Adrenal gland (tissue), 12 donors: ENCODE results near the gene ENDOD1. TPM values are rescaled to one million over a fixed set of nuclear protein-coding genes. Genes with fewer than 3 reads are reported as not detected.
"Not testable (repeated sequence)": the region's sequence is repeated elsewhere in the genome, so short reads cannot be mapped to it uniquely, and the experiment has no call there.

Experiments
- DNase-seq, 7 donors: peaks; one replicate each; pipeline ENCODE4 v3.0.0-alpha.2; 2019 to 2020
- H3K27ac ChIP-seq, 5 donors: fragments of 200-600 bp; sonication (generic) in 4 of 5; 1 replicate in 3 of 5; 2 replicates in 2 of 5; pipeline versions ENCODE4 v1.5.1 to v1.8.0; 2016 to 2020; ENCODE audit warnings: mild to moderate bottlenecking in 1 of 5
- H3K27me3 ChIP-seq: fragments of 200-600 bp; 2 replicates; pipeline ENCODE4 v1.8.0; 2021
- H3K36me3 ChIP-seq, 2 donors: fragments of 200-600 bp; replicated peaks in 1 of 2; 1 replicate in 1 of 2; 2 replicates in 1 of 2; pipeline versions ENCODE4 v1.5.1 to v1.8.0; 2018 to 2022
- H3K4me1 ChIP-seq, 2 donors: fragments of 200-600 bp; replicated peaks in 1 of 2; 1 replicate in 1 of 2; 2 replicates in 1 of 2; pipeline versions ENCODE4 v1.5.1 to v1.8.0; 2018 to 2021
- H3K4me3 ChIP-seq, 4 donors: fragments of 200-600 bp; sonication (generic) in 3 of 4; one replicate each; pipeline ENCODE4 v1.5.1; 2016 to 2018
- H3K9me3 ChIP-seq, 3 donors: fragments of 200-600 bp; sonication (generic) in 1 of 3; replicated peaks in 1 of 3; 1 replicate in 2 of 3; 2 replicates in 1 of 3; pipeline versions ENCODE4 v1.5.1 to v1.8.0; 2016 to 2021
- POLR2A ChIP-seq, 2 donors: fragments of 450-650 bp; IDR thresholded peaks; one replicate each; pipeline ENCODE4 v1.6.1; 2017; ENCODE audit warnings: antibody characterized with exemption in 2 of 2, mild to moderate bottlenecking in 2 of 2, moderate library complexity in 1 of 2
- WGBS, 4 donors: extraction: QIAGEN DNeasy Blood & Tissue Kit in 2 of 4; methylation state at CpG; one replicate each; pipeline versions ENCODE4 v1.1.5 to v1.1.7; 2013 to 2017; 5-methylcytosine and 5-hydroxymethylcytosine counted together
- intact Hi-C, 2 donors: fragments of 100-400 bp; cut with DNase I; formaldehyde crosslinking; loops; one replicate each; pipeline versions ENCODE4 v1.14.1 to v1.15.0; 2022 to 2023
- polyA plus RNA-seq, 3 donors: library from polyadenylated mRNA; stranded (reverse); fragments of 200-250 nt in 2 of 3; fragments of 350-450 nt in 1 of 3; fragmentation: Illumina TruSeq in 1 of 3; extraction: RNeasy Lipid Tissue Mini Kit (QIAGEN cat#74804) in 1 of 3; gene quantifications; one replicate each; pipeline ENCODE4 v1.2.3, GENCODE V29; 2013 to 2014
- total RNA-seq, 9 donors: library from RNA; depleted of rRNA in 4 of 9; stranded (reverse); fragments of >200 nt in 4 of 9; fragments of 120-200 nt in 1 of 9; fragmentation: NEBNext Ultra II Directional in 1 of 9; extraction: Animal tissue kit (Norgen Biotek cat#: 25700) in 1 of 9; gene quantifications; one replicate each; pipeline versions ENCODE4 v1.1.0 to v1.2.4, GENCODE V29; 2013 to 2023
- TF ChIP-seq, protein P1 (sequence below), 6 experiments: fragments of 450-650 bp in 4 of 6; fragments of 200-600 bp in 2 of 6; sonication (generic) in 1 of 6; IDR thresholded peaks; 1 replicate in 5 of 6; 2 replicates in 1 of 6; pipeline versions ENCODE4 v1.5.1 to v1.8.0; 2016 to 2021; ENCODE audit warnings: antibody characterized with exemption in 6 of 6, mild to moderate bottlenecking in 2 of 6, moderate library complexity in 1 of 6
- donor health status: healthy with polysubstance abuse.
- donor health status: Bipolar disorder and iron deficiency.
- donor health status: DM: yes; HTN: yes; CAD: no.
- donor health status: DM: no; HTN: no; CAD: no.
- donor health status: DM: no; HTN: no; CAD: no.
- donor health status: DM: yes; HTN: yes; CAD: no.

The ENDOD1 gene
- total and polyA plus RNA-seq, 12 donors, result 6.1 to 61.6 (median 32.8) TPM

GRCh38 chr11:95044010-95044409 lies 45.6 kb upstream of the ENDOD1 start:
- WGBS, 4 donors, result 63 to 75% (median 73%) methylated on average over 4 of the region's 4 CpGs
- TF ChIP-seq, protein P1, sequence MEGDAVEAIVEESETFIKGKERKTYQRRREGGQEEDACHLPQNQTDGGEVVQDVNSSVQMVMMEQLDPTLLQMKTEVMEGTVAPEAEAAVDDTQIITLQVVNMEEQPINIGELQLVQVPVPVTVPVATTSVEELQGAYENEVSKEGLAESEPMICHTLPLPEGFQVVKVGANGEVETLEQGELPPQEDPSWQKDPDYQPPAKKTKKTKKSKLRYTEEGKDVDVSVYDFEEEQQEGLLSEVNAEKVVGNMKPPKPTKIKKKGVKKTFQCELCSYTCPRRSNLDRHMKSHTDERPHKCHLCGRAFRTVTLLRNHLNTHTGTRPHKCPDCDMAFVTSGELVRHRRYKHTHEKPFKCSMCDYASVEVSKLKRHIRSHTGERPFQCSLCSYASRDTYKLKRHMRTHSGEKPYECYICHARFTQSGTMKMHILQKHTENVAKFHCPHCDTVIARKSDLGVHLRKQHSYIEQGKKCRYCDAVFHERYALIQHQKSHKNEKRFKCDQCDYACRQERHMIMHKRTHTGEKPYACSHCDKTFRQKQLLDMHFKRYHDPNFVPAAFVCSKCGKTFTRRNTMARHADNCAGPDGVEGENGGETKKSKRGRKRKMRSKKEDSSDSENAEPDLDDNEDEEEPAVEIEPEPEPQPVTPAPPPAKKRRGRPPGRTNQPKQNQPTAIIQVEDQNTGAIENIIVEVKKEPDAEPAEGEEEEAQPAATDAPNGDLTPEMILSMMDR (IDR thresholded peaks at IDR 0.05), result no peak
- no peak for TF ChIP-seq POLR2A (IDR thresholded peaks at IDR 0.05)
- intact Hi-C loops, result no loop called here

DNA sequence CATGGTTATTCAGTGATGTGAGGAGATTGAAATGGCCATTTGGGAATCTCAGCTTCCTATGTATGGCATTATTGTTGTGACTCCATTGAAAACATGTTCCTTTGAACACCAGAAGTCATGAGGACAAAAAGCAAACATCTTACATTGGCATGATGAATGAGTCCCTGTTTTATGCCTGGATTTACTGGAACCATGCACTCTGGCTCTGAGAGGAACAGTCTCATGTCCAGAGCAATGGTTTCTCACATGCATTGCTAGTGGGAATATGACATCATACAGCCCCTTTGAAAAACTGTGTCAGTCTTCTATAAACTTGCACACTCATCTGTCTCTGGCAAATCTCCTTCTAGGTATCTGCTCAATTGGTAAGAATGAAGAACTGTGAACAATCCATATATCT lies 43.8 kb upstream of the ENDOD1 start:
- no peak for TF ChIP-seq POLR2A (IDR thresholded peaks at IDR 0.05)
- DNase-seq, result no peak
- Histone ChIP-seq H3K9me3 (no peaks in the 10 kb centered on the region), H3K27me3 (no peaks in the 10 kb centered on the region), H3K4me1 (no peaks in the 10 kb centered on the region), H3K27ac (no peak overlapping the region), H3K36me3 (no peaks in the 10 kb centered on the region), H3K4me3 (no peak overlapping the region)
- intact Hi-C loops, result no loop called here

More at GRCh38 chr11:95044010-95044409, 45.6 kb upstream of the ENDOD1 start:
- Histone ChIP-seq H3K4me3 (no peak overlapping the region), H3K36me3 (no peaks in the 10 kb centered on the region), H3K4me1 (no peaks in the 10 kb centered on the region), H3K27ac (no peak overlapping the region), H3K27me3 (no peaks in the 10 kb centered on the region), H3K9me3 (no peaks in the 10 kb centered on the region)
- no peak for DNase-seq

DNA sequence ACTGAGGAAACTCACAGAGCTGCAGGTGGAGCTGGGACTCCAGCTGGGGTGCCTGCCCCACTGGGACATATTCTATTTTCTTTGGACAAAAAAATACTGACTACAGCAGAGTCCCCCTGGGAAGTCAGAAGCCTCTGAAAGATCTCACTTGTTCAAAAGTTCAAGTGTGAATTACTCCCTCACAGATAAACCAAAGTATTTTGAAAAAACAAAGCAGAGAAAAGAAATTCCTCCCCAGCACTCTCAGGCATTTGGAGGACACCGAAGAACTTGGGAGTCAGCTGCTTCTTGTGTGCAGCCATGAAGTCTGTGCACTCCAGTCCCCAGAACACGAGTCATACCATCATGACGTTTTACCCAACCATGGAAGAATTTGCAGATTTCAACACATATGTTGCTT lies 40.5 kb upstream of the ENDOD1 start, which contains the start of gene KDM4F:
TSS of gene KDM4F (plus strand) at position 301 of the 400 bp plus-strand sequence.
- intact Hi-C loops, DNase-seq: not testable (repeated sequence)
- WGBS, 4 donors, result 56 to 71% (median 63%) methylated on average over 3 of the region's 3 CpGs

DNA sequence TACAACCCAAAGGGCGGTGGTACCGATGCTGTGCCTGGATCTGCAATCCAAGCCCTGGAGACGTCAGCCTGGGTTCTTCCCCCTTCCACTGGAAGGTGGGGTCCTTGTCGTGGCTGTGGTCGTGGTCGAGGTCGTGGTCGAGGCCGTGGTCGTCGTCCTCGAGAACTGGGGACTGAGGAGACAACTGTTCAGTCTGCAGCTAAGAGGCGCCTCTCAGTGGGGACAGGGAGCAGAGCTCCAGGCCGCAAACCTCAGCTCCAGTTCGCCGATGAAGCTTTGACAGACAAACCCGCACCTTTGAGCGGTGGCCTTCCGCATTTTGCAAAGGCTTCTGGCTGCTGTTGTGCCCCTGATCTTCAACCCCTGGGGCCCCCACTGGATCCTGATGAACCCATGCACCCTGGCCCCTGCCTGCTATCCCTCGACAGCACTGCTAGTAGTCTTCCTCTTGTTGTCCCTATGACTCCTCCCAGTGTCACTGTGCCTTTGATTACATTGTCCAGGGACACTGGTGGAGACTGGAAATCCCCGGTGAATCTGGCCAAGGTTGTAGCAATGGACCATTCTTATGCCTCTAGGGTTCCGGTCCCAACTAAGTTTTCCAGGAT lies 38.9 kb upstream of the ENDOD1 start:
- no peaks in the 10 kb centered on the region for H3K9me3 ChIP-seq
- no peaks in the 10 kb centered on the region for H3K4me1 ChIP-seq
- H3K36me3 ChIP-seq, result no peaks in the 10 kb centered on the region
- intact Hi-C loops, result no loop called here
- H3K27me3 ChIP-seq, result no peaks in the 10 kb centered on the region
- no peak overlapping the region for H3K4me3 ChIP-seq
- H3K27ac ChIP-seq, result no peak overlapping the region
- DNase-seq, result no peak
- no peak for TF ChIP-seq POLR2A (IDR thresholded peaks at IDR 0.05)
- TF ChIP-seq, protein P1 (IDR thresholded peaks at IDR 0.05), result no peak
- 85 to 88% (median 87%) methylated on average over 16 to 22 of the region's 22 CpGs for whole genome bisulfite sequencing, 4 donors

More for the DNA sequence above, 40.5 kb upstream of the ENDOD1 start, which contains the start of gene KDM4F:
- not testable (repeated sequence) for H3K27ac ChIP-seq, H3K4me3 ChIP-seq, H3K27me3 ChIP-seq, H3K36me3 ChIP-seq, H3K9me3 ChIP-seq, H3K4me1 ChIP-seq

DNA sequence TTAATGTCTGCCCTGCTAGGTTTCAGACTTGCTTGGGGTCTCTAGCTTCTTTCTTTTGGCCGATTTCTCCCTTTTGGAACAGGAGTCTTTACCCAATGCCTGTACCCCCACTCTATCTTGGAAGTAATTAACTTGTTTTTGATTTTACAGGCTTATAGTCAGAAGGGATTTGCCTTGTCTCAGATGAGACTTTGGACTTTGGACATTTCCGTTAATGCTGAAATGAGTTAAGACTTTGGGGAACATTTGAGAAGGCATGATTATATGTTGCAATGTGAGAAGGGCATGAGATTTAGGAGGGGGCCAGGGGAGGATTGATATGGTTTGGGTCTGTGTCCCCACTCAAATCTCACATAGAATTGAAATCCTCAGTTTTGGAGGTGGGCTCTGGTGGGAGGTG lies 35.3 kb upstream of the ENDOD1 start:
- Histone ChIP-seq H3K27me3 (no peaks in the 10 kb centered on the region), H3K9me3 (no peaks in the 10 kb centered on the region), H3K27ac (no peak overlapping the region), H3K4me1 (no peaks in the 10 kb centered on the region), H3K36me3 (no peaks in the 10 kb centered on the region), H3K4me3 (no peak overlapping the region)
- intact Hi-C loops, result no loop called here
- TF ChIP-seq, protein P1 (IDR thresholded peaks at IDR 0.05), result no peak
- TF ChIP-seq POLR2A (IDR thresholded peaks at IDR 0.05), result no peak
- no peak for DNase-seq
- 72 to 88% (median 77%) methylated on average over 2 of the region's 2 CpGs for WGBS, 4 donors
